Kidney (tissue), 14 donors: Measurements from ENCODE around the gene PDE4D. TPM values are rescaled to one million over a fixed set of nuclear protein-coding genes. Genes with fewer than 3 reads are reported as not detected.

ENCODE experiments used
- DNase-seq, 5 donors: peaks; one replicate each; pipeline ENCODE4 v3.0.0-alpha.2; 2013 to 2020
- FAIRE-seq: peaks from 2 replicates; lab custom pipeline; 2012; peaks lifted over from hg19 to GRCh38; lab: Jason Lieb, UNC
- H3K27ac ChIP-seq, 2 donors: one replicate each; pipeline ENCODE4 v1.7.0; 2013; ENCODE audit warnings: low read depth in 2 of 2, low read length in 2 of 2, inconsistent platforms in 1 of 2
- H3K27me3 ChIP-seq: one replicate; pipeline ENCODE4 v1.7.1; 2013; ENCODE audit warnings: low read length, inconsistent platforms; ENCODE audit not compliant: control insufficient read depth, insufficient read depth
- H3K36me3 ChIP-seq, 3 donors: one replicate each; pipeline versions ENCODE4 v1.7.0 to v1.7.1; 2013; ENCODE audit warnings: low read length in 3 of 3, control low read depth in 1 of 3, inconsistent platforms in 1 of 3; ENCODE audit not compliant: insufficient read depth in 3 of 3, control insufficient read depth in 2 of 3
- H3K4me1 ChIP-seq, 3 donors: one replicate each; pipeline versions ENCODE4 v1.7.0 to v1.7.1; 2013; ENCODE audit warnings: low read length in 3 of 3, inconsistent platforms in 1 of 3, low read depth in 1 of 3; ENCODE audit not compliant: control insufficient read depth in 2 of 3, insufficient read depth in 2 of 3
- H3K4me3 ChIP-seq, 3 donors: one replicate each; pipeline versions ENCODE4 v1.7.0 to v1.8.1; 2013; ENCODE audit warnings: low read length in 3 of 3, control low read depth in 1 of 3, inconsistent platforms in 1 of 3
- H3K9ac ChIP-seq, 3 donors: one replicate each; pipeline versions ENCODE4 v1.7.0 to v1.7.1; 2013; ENCODE audit warnings: low read length in 3 of 3, control low read depth in 1 of 3, inconsistent platforms in 1 of 3
- H3K9me3 ChIP-seq, 3 donors: one replicate each; pipeline versions ENCODE4 v1.7.0 to v1.7.1; 2013; ENCODE audit warnings: low read length in 3 of 3, control low read depth in 1 of 3, inconsistent platforms in 1 of 3; ENCODE audit not compliant: control insufficient read depth in 2 of 3, insufficient read depth in 1 of 3
- intact Hi-C: fragments of 100-400 bp; cut with DNase I; formaldehyde crosslinking; loops from one replicate; pipeline ENCODE4 v1.11.1; 2022
- polyA plus RNA-seq: library from polyadenylated mRNA; stranded (reverse); fragments of 350-450 nt; fragmentation: Illumina TruSeq; extraction: RNeasy Lipid Tissue Mini Kit (QIAGEN cat#74804); gene quantifications from one replicate; pipeline ENCODE4 v1.2.3, GENCODE V29; 2014; ENCODE audit warnings: low read depth, low replicate concordance; ENCODE audit not compliant: insufficient read depth
- total RNA-seq: library from RNA; stranded (reverse); fragmentation: NEBNext Ultra II Directional; extraction: Animal tissue kit (Norgen Biotek cat#: 25700); gene quantifications from one replicate; pipeline ENCODE4 v1.2.1, GENCODE V29; 2021
- TF ChIP-seq, protein P1 (sequence below): IDR thresholded peaks from 3 replicates; pipeline ENCODE4 v1.5.1; 2012; ENCODE audit warnings: mild to moderate bottlenecking, moderate library complexity, borderline replicate concordance; ENCODE audit not compliant: insufficient read depth; ENCODE audit errors: extremely low read depth
- donor health status: control.
- donor health status: control.
- donor health status: control.
- donor health status: control.
- donor health status: control.
- donor health status: DM: yes; HTN: yes; CAD: no.
- donor health status: Normal renal cell carcinoma (clear cell type).

PDE4D gene
- total and polyA plus RNA-seq, 2 donors from 2014 or later, result 9.2 to 78.9 TPM

DNA sequence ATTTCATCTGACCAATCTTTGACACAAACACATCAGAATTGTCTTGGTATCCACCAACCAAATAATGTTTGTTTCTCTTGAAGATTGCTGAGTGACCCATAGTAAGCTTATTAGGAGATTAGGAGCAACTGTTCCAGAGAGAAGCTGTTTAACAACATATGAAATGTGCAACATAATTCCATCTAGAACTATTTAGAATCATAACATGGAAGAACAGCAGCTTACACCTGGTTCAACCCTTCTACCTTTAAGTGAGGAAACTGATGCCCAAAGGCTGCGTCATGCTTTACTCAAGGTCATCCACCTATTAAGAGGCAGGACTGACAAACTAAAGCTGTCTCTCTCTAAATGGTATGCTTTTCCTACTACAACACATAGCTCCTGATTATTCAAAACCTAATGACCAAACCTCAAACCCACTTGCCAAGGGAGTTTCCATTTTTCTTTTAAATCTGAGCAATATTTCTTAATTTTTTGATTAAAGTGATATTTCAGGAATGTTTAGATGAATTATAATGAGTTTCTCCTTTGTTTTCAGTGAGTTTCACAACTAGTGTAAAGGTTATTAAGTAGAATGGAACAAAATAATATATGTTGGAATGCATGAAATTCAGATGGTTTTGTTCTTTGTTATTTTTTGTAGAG lies 764.8 kb downstream of the PDE4D start:
- no peak for DNase-seq
- TF ChIP-seq, protein P1, sequence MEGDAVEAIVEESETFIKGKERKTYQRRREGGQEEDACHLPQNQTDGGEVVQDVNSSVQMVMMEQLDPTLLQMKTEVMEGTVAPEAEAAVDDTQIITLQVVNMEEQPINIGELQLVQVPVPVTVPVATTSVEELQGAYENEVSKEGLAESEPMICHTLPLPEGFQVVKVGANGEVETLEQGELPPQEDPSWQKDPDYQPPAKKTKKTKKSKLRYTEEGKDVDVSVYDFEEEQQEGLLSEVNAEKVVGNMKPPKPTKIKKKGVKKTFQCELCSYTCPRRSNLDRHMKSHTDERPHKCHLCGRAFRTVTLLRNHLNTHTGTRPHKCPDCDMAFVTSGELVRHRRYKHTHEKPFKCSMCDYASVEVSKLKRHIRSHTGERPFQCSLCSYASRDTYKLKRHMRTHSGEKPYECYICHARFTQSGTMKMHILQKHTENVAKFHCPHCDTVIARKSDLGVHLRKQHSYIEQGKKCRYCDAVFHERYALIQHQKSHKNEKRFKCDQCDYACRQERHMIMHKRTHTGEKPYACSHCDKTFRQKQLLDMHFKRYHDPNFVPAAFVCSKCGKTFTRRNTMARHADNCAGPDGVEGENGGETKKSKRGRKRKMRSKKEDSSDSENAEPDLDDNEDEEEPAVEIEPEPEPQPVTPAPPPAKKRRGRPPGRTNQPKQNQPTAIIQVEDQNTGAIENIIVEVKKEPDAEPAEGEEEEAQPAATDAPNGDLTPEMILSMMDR, result no peak
- H3K4me3 ChIP-seq, result no peak overlapping the region
- intact Hi-C loops, result no loop called here
- no peaks in the 10 kb centered on the region for H3K27me3 ChIP-seq
- peaks cover 6 to 20% (median 14%) of the 10 kb centered on the region in 3 donors for H3K4me1 ChIP-seq
- no peak overlapping the region for H3K9ac ChIP-seq
- no peak for FAIRE-seq
- no peak overlapping the region for H3K27ac ChIP-seq
- H3K36me3 ChIP-seq, result no peaks in the 10 kb centered on the region
- H3K9me3 ChIP-seq, result no peaks in the 10 kb centered on the region

DNA sequence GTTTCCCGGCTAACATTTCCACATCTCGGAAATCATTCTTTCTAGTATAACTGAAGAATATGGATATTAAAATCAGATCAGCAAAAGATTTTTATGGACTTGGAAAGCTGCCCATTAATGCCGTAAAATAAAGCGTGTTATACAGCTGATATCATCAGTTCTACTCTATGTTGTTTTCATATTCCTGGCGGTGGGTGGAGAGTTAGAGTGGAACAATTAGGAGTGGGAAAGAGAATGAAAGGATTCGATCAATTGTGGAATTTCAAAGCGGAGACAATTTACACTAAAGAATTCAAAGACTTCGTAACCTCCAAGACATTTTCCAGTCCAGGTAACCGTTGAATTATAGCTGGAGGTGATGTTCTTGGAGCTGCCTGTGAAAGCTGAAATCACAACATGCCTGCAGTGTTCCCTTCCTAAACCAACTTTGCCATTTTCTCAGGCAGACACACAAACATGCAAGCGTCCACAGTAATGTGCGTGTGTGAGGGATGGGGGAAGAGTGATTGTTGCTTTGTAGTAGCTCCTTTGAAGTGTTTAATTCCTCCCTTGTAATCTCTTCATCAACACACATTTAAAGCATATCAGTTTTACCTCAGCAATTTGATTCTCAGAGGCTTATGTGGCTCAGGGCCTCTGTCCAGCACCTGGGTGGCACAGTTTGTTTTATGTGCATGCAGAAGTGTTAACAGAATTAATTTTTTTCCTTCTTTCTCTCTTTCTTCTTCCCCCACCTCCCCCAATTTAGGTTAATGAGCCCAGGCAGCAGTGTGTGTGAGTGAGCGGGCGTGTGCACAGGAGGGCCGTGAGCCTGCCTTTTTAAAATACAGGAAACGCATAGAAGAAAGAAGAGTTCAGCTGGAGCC lies 766.6 kb downstream of the PDE4D start:
- H3K36me3 ChIP-seq, result no peaks in the 10 kb centered on the region
- H3K27ac ChIP-seq, result peak overlapping the region; percentile 62 to 63
- peak in 3 of 5 donors; percentile 43 to 82 (median 77) for DNase-seq
- intact Hi-C loops, result no loop called here
- H3K4me1 ChIP-seq, result peaks cover 6 to 20% (median 14%) of the 10 kb centered on the region in 3 donors
- no peaks in the 10 kb centered on the region for H3K27me3 ChIP-seq
- H3K4me3 ChIP-seq, result peak overlapping the region; percentile 9 to 28 (median 21)
- H3K9ac ChIP-seq, result peak overlapping the region in 1 of 3 donors; percentile 49
- TF ChIP-seq, protein P1, result no peak
- FAIRE-seq, result no peak
- H3K9me3 ChIP-seq, result no peaks in the 10 kb centered on the region

DNA sequence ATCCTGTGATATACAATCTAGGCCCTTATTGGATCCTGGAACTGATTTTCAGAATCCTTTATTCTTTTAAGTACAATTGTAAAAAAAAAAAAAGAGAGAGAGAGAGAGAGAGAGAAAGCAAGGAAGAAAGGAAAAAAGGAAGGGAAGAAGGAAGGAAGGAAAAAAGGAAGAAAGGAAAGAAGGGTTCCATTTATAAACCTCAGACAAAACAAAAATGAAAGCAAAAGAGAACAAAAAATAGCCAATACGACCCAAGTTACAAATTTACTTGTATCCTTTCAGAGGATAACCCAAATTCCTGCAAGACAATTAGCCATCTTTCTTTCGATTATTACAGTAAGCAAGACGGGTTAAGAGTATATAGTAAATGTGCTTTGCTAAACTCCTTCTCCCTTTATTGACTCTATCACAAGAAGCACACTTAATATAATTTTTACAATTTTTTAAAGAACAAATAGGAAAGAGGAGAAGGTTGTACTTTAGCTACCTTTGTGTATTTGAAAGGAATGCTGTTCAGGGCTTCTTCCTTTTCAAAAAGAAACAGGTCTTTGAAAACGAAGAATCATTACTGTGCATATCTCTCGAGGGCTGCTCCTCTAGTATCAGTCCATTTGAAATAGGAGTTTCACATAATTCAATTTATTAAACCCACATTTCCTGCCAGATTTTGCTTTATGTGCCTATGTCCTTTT lies 767.4 kb downstream of the PDE4D start:
- Histone ChIP-seq H3K4me1 (peaks cover 6 to 20% (median 14%) of the 10 kb centered on the region in 3 donors), H3K27ac (peak overlapping the region; percentile 62 to 63), H3K36me3 (no peaks in the 10 kb centered on the region), H3K27me3 (no peaks in the 10 kb centered on the region), H3K9ac (peak overlapping the region in 1 of 3 donors; percentile 49), H3K4me3 (peak overlapping the region in 2 of 3 donors; percentile 21 to 36), H3K9me3 (no peaks in the 10 kb centered on the region)
- TF ChIP-seq, protein P1, result no peak
- intact Hi-C loops, result no loop called here
- DNase-seq (no peak), FAIRE-seq (no peak)
